ENCODE results near the gene IDNK. TPM values are rescaled to one million over a fixed set of nuclear protein-coding genes. Genes with fewer than 3 reads are reported as not detected.

IDNK gene
- total RNA-seq (1 to 10 TPM; 1.7 to 6.3 TPM), polyA plus RNA-seq (10 to 100 TPM in 1 of 2 donors, 1 to 10 TPM in 1; 8.3 to 21.8 TPM)
- long read RNA-seq, donor 1, partial matches to known transcripts = 0 of 17 reads
- long read RNA-seq, donor 1, other reads (novel, unspliced or antisense) = 15 of 17 reads
- long read RNA-seq, donor 2, partial matches to known transcripts = 0 of 10 reads
- long read RNA-seq, donor 2, other reads (novel, unspliced or antisense) = 7 of 10 reads

GRCh38 chr9:83622939-83623678 is at the start of gene IDNK:
IDNK (plus strand) TSS chr9:83623143; CDS start chr9:83623172, 29 bp downstream.
- no peaks in the 10 kb centered on the region for H3K9me3 ChIP-seq (ENCODE audit: control insufficient read depth, low read length)
- DNase-seq = peak; percentile 71 to 91
- peak within 1 kb of the TSS; percentile 50 to 91 for H3K4me3 ChIP-seq (ENCODE audit: low read length in 2 of 2)
- intact Hi-C loops (cut with DNase I) = loop anchor here (5.0 to 10.0 kb wide), 3 partner anchors 84 to 292 kb away; partner anchors contain the start of gene UBQLN1 (in 2 of the 2)
- WGBS, 2 donors = 0% methylated on average over 66 to 79 of the region's 79 CpGs
- H3K36me3 ChIP-seq (ENCODE audit: control insufficient read depth in 1 of 2, insufficient read depth in 2 of 2, low read length in 1 of 2) = no peaks in the 10 kb centered on the region
- H3K27ac ChIP-seq (ENCODE audit: low read depth in 1 of 2, low read length in 2 of 2) = peak within 1 kb of the TSS; percentile 36 to 89
- peak; percentile 91 for ATAC-seq (ENCODE audit: low FRiP score)
- no peaks in the 10 kb centered on the region for H3K27me3 ChIP-seq (ENCODE audit: control insufficient read depth in 1 of 2, insufficient read depth in 2 of 2, low read length in 1 of 2)
- peaks cover 0 to 1% of the 10 kb centered on the region in 2 donors for H3K4me1 ChIP-seq (ENCODE audit: control insufficient read depth in 1 of 2, insufficient read depth in 2 of 2, low read length in 2 of 2)

DNA sequence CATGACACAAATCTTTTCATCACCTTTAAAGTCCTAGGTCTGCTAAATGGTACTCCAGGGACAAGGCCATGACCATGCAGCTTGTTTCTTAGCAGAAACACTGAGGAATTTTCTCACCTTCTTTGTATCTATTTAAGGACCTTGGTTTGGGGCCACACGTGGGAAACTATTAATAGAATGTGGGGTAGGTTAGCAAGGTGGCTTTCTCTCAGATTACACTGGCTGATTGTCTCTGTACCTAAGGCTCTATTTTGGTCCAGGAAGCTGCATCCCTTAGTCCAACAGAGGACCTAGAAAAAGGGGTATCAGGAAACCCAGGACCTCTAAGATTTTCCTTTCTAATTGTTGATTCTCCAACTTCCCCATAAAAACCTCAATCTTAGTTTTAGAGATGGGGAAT is 48.5 kb upstream of the IDNK start:
- H3K36me3 ChIP-seq (ENCODE audit: control insufficient read depth in 1 of 2, insufficient read depth in 2 of 2, low read length in 1 of 2) = no peaks in the 10 kb centered on the region

GRCh38 chr9:83582029-83582428 is 40.9 kb upstream of the IDNK start:
- Histone ChIP-seq H3K27ac (ENCODE audit: low read depth in 1 of 2, low read length in 2 of 2) (peak overlapping the region in 1 of 2 donors; percentile 19), H3K9me3 (ENCODE audit: control insufficient read depth, low read length) (no peaks in the 10 kb centered on the region), H3K4me3 (ENCODE audit: low read length in 2 of 2) (no peak overlapping the region), H3K27me3 (ENCODE audit: control insufficient read depth in 1 of 2, insufficient read depth in 2 of 2, low read length in 1 of 2) (no peaks in the 10 kb centered on the region), H3K36me3 (ENCODE audit: control insufficient read depth in 1 of 2, insufficient read depth in 2 of 2, low read length in 1 of 2) (no peaks in the 10 kb centered on the region), H3K4me1 (ENCODE audit: control insufficient read depth in 1 of 2, insufficient read depth in 2 of 2, low read length in 2 of 2) (peaks cover 0 to 1% of the 10 kb centered on the region in 2 donors)
- intact Hi-C loops (cut with DNase I) = no loop called here
- ATAC-seq (ENCODE audit: low FRiP score) (no peak), DNase-seq (no peak)
- WGBS, 2 donors = 6 to 7% methylated on average over 1 of the region's 1 CpG

More for the DNA sequence above, 48.5 kb upstream of the IDNK start:
- H3K27me3 ChIP-seq (ENCODE audit: control insufficient read depth in 1 of 2, insufficient read depth in 2 of 2, low read length in 1 of 2) = no peaks in the 10 kb centered on the region
- peaks cover 0 to 3% of the 10 kb centered on the region in 2 donors for H3K4me1 ChIP-seq (ENCODE audit: control insufficient read depth in 1 of 2, insufficient read depth in 2 of 2, low read length in 2 of 2)
- H3K4me3 ChIP-seq (ENCODE audit: low read length in 2 of 2) = no peak overlapping the region
- H3K27ac ChIP-seq (ENCODE audit: low read depth in 1 of 2, low read length in 2 of 2) = no peak overlapping the region
- intact Hi-C loops (cut with DNase I) = no loop called here
- H3K9me3 ChIP-seq (ENCODE audit: control insufficient read depth, low read length) = no peaks in the 10 kb centered on the region
- WGBS, 2 donors = 53 to 59% methylated on average over 1 of the region's 1 CpG
- DNase-seq = no peak
- no peak for ATAC-seq (ENCODE audit: low FRiP score)

GRCh38 chr9:83583151-83584014 is 39.6 kb upstream of the IDNK start:
- Histone ChIP-seq H3K27me3 (ENCODE audit: control insufficient read depth in 1 of 2, insufficient read depth in 2 of 2, low read length in 1 of 2) (no peaks in the 10 kb centered on the region), H3K36me3 (ENCODE audit: control insufficient read depth in 1 of 2, insufficient read depth in 2 of 2, low read length in 1 of 2) (no peaks in the 10 kb centered on the region), H3K4me1 (ENCODE audit: control insufficient read depth in 1 of 2, insufficient read depth in 2 of 2, low read length in 2 of 2) (peaks cover 0 to 1% of the 10 kb centered on the region in 2 donors), H3K4me3 (ENCODE audit: low read length in 2 of 2) (no peak overlapping the region), H3K27ac (ENCODE audit: low read depth in 1 of 2, low read length in 2 of 2) (no peak overlapping the region), H3K9me3 (ENCODE audit: control insufficient read depth, low read length) (no peaks in the 10 kb centered on the region)
- intact Hi-C loops (cut with DNase I) = no loop called here
- WGBS, 2 donors = 61 to 62% methylated on average over 6 of the region's 6 CpGs
- DNase-seq = peak in 1 of 2 donors; percentile 70
- peak; percentile 89 for ATAC-seq (ENCODE audit: low FRiP score)

DNA sequence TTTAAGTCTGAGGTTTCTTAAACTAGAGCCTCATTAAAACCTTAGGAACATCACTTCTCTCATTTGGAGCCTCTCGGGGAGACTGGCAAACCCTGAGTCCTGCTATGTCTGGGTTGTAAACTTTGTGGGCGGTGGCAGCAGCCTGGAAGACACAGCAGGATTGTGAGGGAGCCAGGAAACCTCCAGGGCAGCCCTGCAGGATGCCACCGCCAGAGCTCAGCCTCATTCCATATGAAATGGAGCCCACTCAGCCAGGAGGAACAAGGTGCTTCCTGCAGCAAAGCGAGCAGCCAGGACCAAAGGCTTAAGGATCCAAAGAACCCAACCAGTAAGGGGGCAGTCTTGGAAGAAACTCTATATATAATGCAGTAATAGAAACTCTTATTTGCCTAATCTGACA is 37.9 kb upstream of the IDNK start:
- Histone ChIP-seq H3K4me3 (ENCODE audit: low read length in 2 of 2) (no peak overlapping the region), H3K36me3 (ENCODE audit: control insufficient read depth in 1 of 2, insufficient read depth in 2 of 2, low read length in 1 of 2) (no peaks in the 10 kb centered on the region), H3K27me3 (ENCODE audit: control insufficient read depth in 1 of 2, insufficient read depth in 2 of 2, low read length in 1 of 2) (no peaks in the 10 kb centered on the region), H3K27ac (ENCODE audit: low read depth in 1 of 2, low read length in 2 of 2) (no peak overlapping the region), H3K4me1 (ENCODE audit: control insufficient read depth in 1 of 2, insufficient read depth in 2 of 2, low read length in 2 of 2) (peaks cover 0 to 1% of the 10 kb centered on the region in 2 donors), H3K9me3 (ENCODE audit: control insufficient read depth, low read length) (no peaks in the 10 kb centered on the region)
- DNase-seq (no peak), ATAC-seq (ENCODE audit: low FRiP score) (no peak)
- WGBS, 2 donors = 94 to 96% methylated on average over 4 of the region's 4 CpGs
- intact Hi-C loops (cut with DNase I) = no loop called here

GRCh38 chr9:83588256-83588655 is 34.7 kb upstream of the IDNK start:
- DNase-seq (no peak), ATAC-seq (ENCODE audit: low FRiP score) (no peak)
- H3K27me3 ChIP-seq (ENCODE audit: control insufficient read depth in 1 of 2, insufficient read depth in 2 of 2, low read length in 1 of 2) = no peaks in the 10 kb centered on the region
- no peaks in the 10 kb centered on the region for H3K36me3 ChIP-seq (ENCODE audit: control insufficient read depth in 1 of 2, insufficient read depth in 2 of 2, low read length in 1 of 2)
- no peak overlapping the region for H3K27ac ChIP-seq (ENCODE audit: low read depth in 1 of 2, low read length in 2 of 2)
- no peak overlapping the region for H3K4me3 ChIP-seq (ENCODE audit: low read length in 2 of 2)
- H3K9me3 ChIP-seq (ENCODE audit: control insufficient read depth, low read length) = no peaks in the 10 kb centered on the region
- H3K4me1 ChIP-seq (ENCODE audit: control insufficient read depth in 1 of 2, insufficient read depth in 2 of 2, low read length in 2 of 2) = peaks cover 0 to 1% of the 10 kb centered on the region in 2 donors
- 67 to 83% methylated on average over 1 of the region's 1 CpG for WGBS, 2 donors
- intact Hi-C loops (cut with DNase I) = no loop called here

DNA sequence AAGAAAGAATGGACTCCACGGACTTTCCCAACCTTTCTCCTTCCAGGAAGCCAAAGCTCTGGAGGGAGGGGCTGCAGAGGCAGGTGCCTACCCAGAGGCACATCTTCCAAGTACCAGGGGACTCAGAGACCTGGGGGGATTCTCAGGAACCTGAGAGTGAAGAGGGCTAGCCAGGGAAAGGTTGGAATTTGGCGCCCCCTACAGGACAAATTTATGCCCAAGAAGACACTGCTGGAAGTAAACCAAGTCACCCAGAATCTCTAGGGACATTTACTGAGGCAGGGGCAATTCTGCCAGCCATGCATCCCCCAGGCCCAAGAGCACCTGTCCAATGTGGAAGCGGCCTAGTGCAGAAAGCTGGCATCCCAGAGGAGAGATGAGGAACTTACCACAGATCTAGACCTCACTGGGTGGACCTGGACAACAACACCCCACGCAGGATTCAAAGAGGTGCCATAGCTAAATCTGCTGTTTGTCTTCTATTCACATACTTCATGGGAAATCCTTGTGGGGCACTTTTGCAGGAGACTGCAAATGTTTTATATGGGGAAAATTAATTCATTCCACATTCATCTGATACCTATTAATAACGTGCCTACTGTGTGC is 25.9 kb upstream of the IDNK start:
- Histone ChIP-seq H3K4me3 (ENCODE audit: low read length in 2 of 2) (no peak overlapping the region), H3K27me3 (ENCODE audit: control insufficient read depth in 1 of 2, insufficient read depth in 2 of 2, low read length in 1 of 2) (no peaks in the 10 kb centered on the region), H3K36me3 (ENCODE audit: control insufficient read depth in 1 of 2, insufficient read depth in 2 of 2, low read length in 1 of 2) (no peaks in the 10 kb centered on the region), H3K4me1 (ENCODE audit: control insufficient read depth in 1 of 2, insufficient read depth in 2 of 2, low read length in 2 of 2) (no peaks in the 10 kb centered on the region), H3K27ac (ENCODE audit: low read depth in 1 of 2, low read length in 2 of 2) (no peak overlapping the region), H3K9me3 (ENCODE audit: control insufficient read depth, low read length) (no peaks in the 10 kb centered on the region)
- WGBS, 2 donors = 42 to 56% methylated on average over 5 of the region's 5 CpGs
- DNase-seq (no peak), ATAC-seq (ENCODE audit: low FRiP score) (no peak)
- intact Hi-C loops (cut with DNase I) = loop anchor here (2.0 to 5.0 kb wide), 2 partner anchors 262 to 265 kb away; no protein-coding TSS in a partner anchor

GRCh38 chr9:83598487-83598886 is 24.5 kb upstream of the IDNK start:
- H3K27ac ChIP-seq (ENCODE audit: low read depth in 1 of 2, low read length in 2 of 2) = no peak overlapping the region
- no peak for DNase-seq
- peak; percentile 57 for ATAC-seq (ENCODE audit: low FRiP score)
- intact Hi-C loops (cut with DNase I) = loop anchor here in 1 of 2 donors (5.0 kb wide), 1 partner anchor 266 kb away; no protein-coding TSS in a partner anchor
- WGBS, 2 donors = 90 to 92% methylated on average over 1 of the region's 1 CpG
- H3K4me3 ChIP-seq (ENCODE audit: low read length in 2 of 2) = no peak overlapping the region
- no peaks in the 10 kb centered on the region for H3K4me1 ChIP-seq (ENCODE audit: control insufficient read depth in 1 of 2, insufficient read depth in 2 of 2, low read length in 2 of 2)
- no peaks in the 10 kb centered on the region for H3K27me3 ChIP-seq (ENCODE audit: control insufficient read depth in 1 of 2, insufficient read depth in 2 of 2, low read length in 1 of 2)
- H3K9me3 ChIP-seq (ENCODE audit: control insufficient read depth, low read length) = no peaks in the 10 kb centered on the region
- no peaks in the 10 kb centered on the region for H3K36me3 ChIP-seq (ENCODE audit: control insufficient read depth in 1 of 2, insufficient read depth in 2 of 2, low read length in 1 of 2)
